Left colon (tissue), 2 donors: ENCODE data around the gene SEMA3D. TPM values are rescaled to one million over a fixed set of nuclear protein-coding genes. Genes with fewer than 3 reads are reported as not detected.

Source experiments
- ATAC-seq: fragments of 200-7000 bp; cut with Tn5 transposase; one replicate; pipeline ENCODE4 v1.9.1; 2020; ENCODE audit warnings: mild to moderate bottlenecking, moderate library complexity
- DNase-seq, 2 donors: peaks; one replicate each; pipeline ENCODE4 v3.0.0-alpha.2; 2020
- intact Hi-C, 2 donors: fragments of 100-400 bp; cut with DNase I in 1 of 2; cut with micrococcal nuclease in 1 of 2; formaldehyde crosslinking; loops; one replicate each; pipeline versions ENCODE4 v1.11.2 to v1.14.0; 2022; cut with DNase I, micrococcal nuclease
- total RNA-seq, 2 donors: library from RNA; stranded (reverse); fragmentation: NEBNext Ultra II Directional; extraction: Animal tissue kit (Norgen Biotek cat#: 25700); gene quantifications; one replicate each; pipeline ENCODE4 v1.2.1, GENCODE V29; 2021
- donor health status: DM: no; HTN: no; CAD: no.
- donor health status: DM: yes; HTN: yes; CAD: no.

Gene SEMA3D
- total RNA-seq, 2 donors from 2014 or later, result 2.0 to 2.6 TPM

DNA sequence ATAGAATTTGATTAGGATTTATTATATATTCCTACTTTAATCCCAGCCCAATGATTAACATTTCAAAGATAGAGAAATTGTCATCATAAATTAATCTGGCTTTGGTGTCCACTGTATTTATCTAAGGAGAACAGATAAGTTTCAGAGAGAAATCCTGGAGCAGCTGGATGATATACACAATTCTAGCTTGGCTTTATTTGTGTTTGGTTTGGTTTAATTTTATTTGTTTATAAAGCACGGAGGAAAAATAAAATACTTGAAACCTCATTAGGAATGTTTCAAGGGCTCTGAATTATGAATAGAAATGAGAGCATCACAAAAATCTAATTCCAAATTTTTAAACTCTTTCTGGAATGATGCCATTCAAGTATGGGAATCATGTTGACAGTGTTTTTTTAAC is 42.1 kb downstream of the SEMA3D start:
- ATAC-seq (no peak), DNase-seq (no peak)
- intact Hi-C loops, result no loop called here

DNA sequence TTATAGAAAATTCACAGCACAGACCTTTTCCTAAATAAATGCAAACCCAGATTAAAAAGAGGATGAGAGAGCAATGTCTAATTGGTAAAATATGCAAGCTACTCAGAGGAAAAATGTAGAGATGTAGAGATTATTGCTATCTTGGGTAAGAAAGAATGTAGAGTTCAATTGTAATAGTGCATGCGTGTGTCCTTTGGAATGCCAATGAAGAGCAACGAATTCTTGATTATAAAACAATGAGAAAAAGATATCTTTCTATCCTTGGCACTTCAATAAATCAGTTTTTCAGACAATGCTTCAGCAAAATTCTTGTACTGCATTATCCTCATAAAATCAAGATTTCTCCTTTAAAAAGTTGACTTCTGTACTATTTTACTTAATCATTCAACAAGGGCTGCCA is 50.9 kb downstream of the SEMA3D start:
- DNase-seq (no peak), ATAC-seq (no peak)
- intact Hi-C loops, result no loop called here

DNA sequence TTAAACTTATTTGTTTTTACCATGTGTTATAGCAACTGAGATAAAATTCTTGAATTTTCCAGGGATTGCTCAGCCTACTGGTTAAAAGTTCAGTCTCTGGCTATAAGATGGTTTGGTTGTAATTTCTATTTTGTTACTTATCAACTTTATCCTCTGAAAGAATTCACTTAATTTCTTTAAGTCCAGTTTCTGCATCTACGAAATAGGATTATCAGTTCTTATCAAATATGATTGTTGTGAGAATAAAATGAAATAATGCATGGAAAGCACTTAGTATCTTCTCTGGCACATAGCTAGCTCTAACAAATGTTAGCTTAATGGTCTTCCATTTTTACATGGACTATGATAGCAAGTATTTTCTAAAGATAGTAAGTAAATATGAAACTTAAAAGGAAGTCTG is 53.3 kb downstream of the SEMA3D start:
- DNase-seq (no peak), ATAC-seq (no peak)
- intact Hi-C loops, result no loop called here

DNA sequence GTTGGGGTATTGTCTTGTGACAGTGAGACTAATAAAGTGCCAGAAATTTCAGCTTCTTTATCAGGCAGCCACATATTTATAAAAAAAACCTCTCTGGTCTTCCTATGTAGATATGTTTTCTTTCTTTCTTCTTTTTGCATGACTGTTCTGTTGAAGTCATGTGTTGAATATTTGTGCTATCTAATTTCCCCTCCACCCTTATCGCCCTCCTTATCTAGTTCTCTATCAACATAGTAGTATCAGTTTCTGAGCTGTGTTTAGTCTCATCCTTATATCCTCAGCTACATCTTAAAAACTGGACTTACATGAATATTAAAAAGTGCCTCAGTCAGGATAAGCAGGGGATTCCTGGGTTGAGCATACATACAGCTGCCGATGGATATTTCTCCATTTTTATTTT is 53.9 kb downstream of the SEMA3D start:
- intact Hi-C loops, result no loop called here
- DNase-seq (no peak), ATAC-seq (no peak)

DNA sequence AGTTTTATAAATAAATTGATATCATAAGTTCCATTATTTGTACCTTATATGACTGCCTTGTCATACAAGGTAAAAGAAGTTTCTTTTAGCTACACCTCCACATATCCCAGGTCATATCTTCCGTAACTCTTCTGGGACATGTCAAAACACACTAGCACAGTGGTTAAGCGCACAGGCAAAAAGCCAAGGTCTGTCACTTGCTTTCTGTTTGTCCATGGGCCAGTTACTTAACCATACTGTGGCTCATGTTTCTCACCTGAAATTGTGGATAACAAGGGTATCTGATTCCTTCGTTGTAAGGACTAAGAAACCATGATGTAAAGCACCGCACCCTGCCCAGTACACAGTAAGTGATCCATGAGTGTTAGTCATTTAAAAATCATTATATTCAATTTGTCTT is 56.2 kb downstream of the SEMA3D start:
- ATAC-seq (no peak), DNase-seq (no peak)
- intact Hi-C loops, result no loop called here

DNA sequence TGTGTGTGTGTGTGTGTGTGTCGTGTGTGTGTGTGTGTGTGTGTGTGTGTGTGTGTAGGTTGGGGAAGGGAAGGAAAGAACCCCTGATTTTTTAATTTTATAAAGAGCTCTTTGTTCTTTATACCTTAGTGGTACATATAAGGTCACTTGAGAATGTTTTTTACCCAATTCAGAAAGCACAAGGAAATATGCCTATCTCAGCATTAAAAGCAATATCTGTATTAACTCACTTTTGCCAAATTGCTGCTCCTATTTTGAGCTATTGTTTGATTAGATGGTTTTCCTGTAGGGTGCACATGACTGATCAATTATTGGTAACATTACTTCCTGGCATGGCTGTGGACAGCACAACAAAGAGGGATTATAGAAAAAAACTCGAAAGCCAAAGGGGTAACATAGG is 60.5 kb downstream of the SEMA3D start:
- ATAC-seq, result no peak

DNA sequence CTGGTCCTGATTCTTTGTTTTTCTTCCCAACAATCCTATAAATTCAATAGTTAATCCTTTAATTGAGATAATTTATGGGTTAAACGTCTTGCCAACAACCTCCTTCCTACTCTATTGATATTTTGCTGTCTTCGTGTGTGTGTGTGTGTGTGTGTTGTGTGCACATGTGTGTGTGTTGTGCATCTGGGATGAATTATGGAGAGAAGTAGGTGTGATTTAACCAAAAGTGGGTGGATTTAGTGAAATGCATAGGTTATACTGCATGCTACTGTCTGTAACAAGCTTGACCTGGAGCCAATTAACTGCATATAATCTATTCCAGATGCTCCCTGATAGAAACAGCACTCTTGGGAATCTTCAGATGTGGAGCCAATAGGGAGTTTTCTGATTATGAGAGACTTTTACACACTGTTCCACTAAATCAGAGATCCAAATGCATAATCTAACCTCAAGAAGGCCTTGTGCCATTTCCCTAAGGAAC is 61.2 kb downstream of the SEMA3D start:
- intact Hi-C loops, result no loop called here
- no peak for DNase-seq
- no peak for ATAC-seq

More for the DNA sequence above, 60.5 kb downstream of the SEMA3D start:
- intact Hi-C loops, result no loop called here
- no peak for DNase-seq

DNA sequence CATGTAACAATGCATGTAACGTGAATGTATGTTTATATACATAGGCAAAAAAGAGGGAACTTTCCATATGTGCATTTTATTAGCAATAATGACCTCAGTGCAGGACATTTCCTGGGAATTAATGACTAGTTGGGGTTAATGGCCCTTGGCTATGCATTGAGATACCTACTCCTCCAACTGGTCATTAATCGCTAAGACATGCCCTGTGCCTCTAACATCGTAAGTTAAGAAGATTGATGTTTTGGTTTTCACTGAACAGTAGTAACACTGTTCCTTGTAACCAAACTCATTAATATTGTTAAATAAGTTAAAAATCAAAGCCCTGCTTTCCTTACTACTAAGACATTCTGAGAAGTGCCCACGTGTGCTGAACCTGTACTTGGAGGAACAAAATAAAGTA is 61.7 kb downstream of the SEMA3D start:
- DNase-seq (no peak), ATAC-seq (no peak)
- intact Hi-C loops, result no loop called here

DNA sequence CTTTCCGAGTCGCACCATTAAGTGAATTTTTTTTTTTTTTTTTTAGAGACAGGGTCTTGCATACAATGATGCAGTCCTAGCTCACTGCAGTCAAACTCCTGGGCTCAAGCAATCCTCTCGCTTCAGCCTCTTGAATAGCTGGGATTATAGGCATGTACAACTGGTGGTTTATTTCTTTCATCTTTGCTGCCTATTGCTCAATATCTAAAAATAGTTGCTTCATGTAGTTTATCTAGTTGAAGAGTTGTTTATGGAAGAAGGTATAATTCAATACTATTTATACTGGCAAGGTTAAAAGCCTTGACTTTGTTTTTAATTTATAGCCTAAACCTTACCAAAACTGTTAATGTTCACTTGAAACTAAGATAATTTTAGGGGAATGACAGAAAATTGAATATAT is 66.9 kb downstream of the SEMA3D start:
- ATAC-seq (no peak), DNase-seq (no peak)
- intact Hi-C loops, result no loop called here

DNA sequence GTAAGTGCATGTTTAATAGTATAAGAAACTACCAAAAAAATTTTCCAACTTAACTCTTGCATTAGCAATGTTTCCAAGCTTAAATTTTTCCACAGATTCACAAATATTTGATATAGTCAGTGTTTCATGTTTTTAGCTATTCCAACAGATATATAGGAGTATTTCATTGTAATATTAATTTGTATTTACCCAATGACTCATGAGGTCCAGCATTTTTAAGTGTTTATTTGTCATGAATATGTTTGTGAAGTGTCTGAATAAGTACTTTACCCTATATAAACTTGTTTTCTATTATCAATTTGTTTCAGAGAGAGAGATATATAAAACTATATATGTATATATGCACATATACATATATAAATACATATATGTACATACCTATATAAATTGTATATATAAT is 71.0 kb downstream of the SEMA3D start:
- no peak for ATAC-seq
- intact Hi-C loops, result no loop called here
- DNase-seq, result no peak

DNA sequence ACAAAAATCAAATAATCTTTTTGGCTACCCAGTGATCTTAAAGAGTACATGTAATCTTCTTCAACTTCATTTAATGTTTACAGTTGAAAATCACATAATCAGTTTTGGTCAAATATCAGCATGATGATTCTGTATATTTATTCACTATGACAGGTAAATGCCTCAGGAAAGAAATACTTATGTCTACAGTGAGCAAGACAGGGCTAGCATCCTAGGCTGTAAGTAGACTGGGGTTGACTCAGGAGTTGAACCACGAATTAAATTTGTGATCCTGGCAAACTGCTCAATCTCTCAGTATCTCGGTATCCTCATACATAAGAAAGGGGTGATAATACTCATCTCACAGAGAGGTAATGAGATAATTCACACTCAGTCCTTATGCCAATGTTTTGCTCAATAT is 71.8 kb downstream of the SEMA3D start:
- intact Hi-C loops, result no loop called here

DNA sequence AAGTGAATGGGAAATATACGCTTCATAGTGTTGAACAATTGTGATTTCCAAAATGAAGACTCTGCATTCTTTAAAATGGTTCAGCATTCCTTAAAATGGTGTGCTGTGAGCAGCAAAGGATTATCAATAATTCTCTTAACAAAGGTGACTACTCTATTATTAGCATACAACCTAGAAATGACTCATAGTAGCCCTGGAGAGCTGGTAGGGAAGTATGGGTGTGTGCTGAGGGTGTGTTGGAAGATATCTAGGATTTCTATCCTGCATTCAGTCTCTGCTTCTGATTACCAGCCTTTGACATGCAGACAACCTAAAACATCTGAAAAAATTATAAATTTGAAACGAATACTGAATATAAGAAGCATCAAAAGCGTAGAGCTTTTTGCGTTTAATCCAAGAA is 72.5 kb downstream of the SEMA3D start:
- ATAC-seq (no peak), DNase-seq (no peak)
- intact Hi-C loops, result no loop called here

More for the DNA sequence above, 71.8 kb downstream of the SEMA3D start:
- no peak for ATAC-seq
- no peak for DNase-seq

DNA sequence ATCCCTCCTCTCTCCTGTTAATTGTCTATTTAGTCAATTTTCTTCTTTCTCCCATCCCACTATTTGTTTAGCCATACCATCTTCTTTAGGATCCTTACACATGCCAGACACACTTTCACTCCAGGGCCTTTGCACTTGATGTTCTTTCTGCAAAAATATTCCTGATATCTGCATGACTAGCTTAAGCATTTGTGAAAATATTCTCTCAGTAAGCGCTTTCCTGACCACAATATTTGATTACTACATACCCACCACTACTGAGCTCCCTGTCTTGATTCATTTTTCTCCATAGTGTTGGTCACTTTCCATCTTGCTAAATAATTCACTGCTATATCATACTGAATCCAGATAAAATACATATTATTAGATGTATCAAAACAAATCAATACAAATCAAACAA is 75.1 kb downstream of the SEMA3D start:
- intact Hi-C loops, result no loop called here
- ATAC-seq (no peak), DNase-seq (no peak)

DNA sequence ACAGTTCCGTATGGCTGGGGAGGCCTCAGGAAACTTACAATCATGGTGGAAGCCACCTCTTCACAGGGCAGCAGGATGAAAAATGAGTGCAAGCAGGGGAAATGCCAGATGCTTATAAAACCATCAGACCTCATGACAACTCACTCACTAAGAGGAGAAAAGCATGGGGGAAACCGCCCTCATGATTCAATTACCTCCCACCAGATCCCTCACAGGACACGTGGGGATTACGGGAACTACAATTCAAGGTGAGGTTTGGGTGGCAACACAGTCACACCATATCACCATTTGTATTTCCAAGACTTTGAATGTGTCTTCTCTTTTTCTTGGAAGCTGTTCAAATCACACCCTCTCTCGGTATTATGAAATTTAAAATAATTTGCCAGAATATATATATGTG is 80.1 kb downstream of the SEMA3D start:
- intact Hi-C loops, result no loop called here
- DNase-seq (no peak), ATAC-seq (no peak)

DNA sequence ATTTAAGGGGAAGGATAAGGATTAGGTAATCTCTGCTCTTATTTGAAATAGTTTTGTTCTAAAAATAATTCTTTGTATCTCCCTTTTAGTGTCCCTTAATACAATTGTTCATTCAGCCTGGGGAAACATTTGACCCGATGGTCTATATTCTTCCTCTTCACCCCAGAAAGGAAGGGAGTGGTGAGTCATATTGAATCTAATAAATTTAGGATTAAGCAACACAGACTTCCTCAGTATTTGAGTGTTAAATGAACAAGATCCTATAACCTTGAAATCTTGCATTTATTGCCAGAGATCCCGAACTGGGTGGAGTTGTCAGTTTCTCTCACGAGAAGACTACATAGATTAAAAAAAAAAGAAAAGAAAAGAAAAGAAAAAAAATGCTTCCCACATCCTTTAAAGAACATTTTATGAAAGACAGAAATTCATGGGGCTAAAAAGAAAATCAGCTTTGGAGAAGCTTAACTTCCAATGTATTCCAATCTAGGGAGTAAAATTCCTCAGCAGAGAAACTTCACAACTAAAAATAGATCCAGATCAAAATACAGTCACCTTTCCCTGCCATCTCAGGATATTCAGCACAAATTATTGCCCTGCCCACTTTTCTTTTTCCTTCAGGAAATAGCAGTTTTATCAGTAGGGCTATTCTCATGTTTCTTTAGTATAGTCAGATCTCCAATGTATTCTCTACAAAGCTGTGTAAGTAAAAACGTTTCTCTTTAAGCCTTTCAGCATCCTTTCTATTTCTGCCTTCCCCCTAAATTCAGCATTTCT is 82.2 kb downstream of the SEMA3D start:
- ATAC-seq (no peak), DNase-seq (no peak)
- intact Hi-C loops, result no loop called here

DNA sequence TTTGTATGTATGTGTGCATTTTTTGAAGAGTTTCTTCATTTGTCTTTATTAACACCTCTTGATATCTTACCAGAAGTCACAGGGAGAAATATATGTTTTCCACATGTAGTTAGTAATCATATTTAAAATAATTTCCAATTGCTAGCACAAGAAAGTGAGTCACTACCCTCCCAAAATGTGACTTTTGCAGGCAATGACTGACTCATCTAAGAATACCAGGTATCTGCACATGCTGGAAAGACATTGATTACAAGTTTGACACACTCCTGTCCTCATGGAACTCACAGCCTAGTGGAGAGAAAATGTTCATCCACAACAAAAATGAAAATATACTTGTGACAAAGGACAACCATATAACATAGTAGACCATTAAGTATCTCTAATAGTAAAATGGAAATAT is 82.9 kb downstream of the SEMA3D start:
- intact Hi-C loops, result no loop called here
- no peak for ATAC-seq
- DNase-seq, result no peak

DNA sequence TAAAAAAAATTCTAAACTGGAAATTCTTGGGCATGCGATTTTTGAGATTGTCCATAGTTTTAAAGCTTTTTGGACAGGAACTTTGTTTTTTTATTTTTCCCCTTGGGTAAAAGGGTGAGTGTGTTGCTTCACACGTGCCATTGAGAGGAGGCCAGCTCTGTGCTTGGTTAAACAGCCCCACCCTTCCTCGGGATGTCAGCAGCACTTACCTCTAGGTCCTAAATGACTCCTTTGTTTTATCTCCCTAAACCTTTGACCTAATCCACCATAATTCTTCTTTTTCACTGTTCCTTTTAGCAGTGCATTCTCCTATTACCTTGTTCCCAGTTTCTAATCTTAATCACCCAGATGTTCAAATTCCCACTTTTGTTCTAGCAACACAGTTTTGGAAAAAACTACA is 83.5 kb downstream of the SEMA3D start:
- intact Hi-C loops, result no loop called here
- ATAC-seq (peak; percentile 33), DNase-seq (peak in 1 of 2 donors; percentile 25)

DNA sequence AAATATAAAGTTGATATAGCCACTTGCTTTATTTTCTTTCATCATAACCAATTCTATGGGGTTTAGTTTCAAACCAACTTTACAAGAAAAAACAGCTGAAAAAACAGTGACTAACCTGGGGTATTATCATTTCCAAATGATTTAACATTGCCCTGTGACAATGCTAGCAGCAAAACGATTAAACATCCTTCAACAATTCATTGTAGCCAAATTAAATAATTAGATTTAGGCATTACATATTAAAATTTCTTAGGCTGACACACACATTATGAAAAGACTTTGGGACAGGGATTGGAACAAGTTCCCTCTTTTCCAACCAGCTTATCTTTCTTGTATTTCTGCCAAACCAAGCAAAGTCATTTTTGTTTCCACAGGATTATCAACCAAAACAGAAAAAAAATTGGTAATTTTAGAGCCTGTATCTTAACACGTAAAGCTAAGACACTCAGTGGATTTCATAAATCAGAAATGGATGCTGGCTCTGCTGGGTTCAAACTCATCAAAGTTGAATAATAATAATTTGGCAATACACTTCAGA is 84.0 kb downstream of the SEMA3D start:
- no peak for DNase-seq

DNA sequence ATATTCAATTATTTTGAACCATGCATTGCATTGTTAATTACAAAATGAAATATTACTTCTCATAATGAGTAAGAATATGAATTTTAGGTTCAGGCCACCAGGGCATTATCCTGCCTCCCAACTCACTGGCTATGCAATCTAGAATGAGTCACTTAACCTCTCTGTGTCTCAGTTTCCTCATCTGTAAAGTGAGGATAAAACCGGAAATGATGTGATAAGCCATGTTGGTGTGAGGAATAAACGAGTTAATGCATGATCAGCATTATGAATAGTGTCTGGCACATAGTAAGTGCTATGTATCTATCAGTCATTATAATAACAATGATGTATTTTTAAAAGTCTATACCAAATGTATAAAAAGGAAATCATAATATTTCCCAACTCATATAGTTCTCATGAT is 85.5 kb downstream of the SEMA3D start:
- no peak for DNase-seq
- ATAC-seq, result no peak
- intact Hi-C loops, result no loop called here

More for the DNA sequence above, 84.0 kb downstream of the SEMA3D start:
- ATAC-seq, result no peak
- intact Hi-C loops, result no loop called here

DNA sequence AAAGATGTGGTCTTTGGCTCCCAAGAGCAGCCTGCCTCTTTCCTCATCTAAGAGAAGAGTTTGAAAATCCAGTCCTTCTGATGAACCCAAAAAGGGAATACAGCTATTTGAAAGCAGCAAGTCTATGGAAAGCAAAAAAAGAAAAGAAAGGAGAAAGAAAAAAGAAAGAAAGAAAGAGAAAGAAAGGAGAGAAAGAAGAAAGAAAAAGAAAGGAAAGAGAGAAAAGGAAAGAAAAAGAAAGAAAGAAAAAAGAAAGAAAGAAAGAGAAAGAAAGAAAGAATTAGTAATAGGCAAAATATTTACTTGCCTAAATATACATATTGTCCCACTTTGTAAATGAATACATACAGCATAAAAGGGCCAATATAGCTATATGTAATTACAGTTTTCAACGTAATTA is 89.0 kb downstream of the SEMA3D start:
- DNase-seq, result no peak
- intact Hi-C loops, result no loop called here
- ATAC-seq, result no peak

DNA sequence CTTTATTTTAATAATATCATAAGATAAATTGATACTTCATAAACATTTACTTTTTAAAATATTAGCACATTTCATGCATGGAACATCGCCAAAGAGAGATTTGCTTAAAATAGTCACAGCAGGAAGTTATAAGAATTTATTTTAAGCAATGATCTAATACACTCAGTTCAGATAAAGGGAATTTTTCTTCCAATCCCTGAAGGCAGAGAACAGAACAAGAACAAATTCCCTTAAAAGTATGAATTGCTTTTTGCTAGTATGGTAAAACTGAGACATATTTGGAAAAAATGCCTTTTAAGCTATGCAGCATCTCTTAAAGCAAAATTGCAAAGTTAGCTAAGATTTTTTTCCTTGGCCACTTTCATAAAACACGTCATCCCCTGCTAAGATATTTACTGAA is 91.0 kb downstream of the SEMA3D start:
- DNase-seq (no peak), ATAC-seq (no peak)
- intact Hi-C loops, result no loop called here
